Hepatocyte (in vitro differentiated cells): ENCODE data around the gene ASB15. TPM values are rescaled to one million over a fixed set of nuclear protein-coding genes. Genes with fewer than 3 reads are reported as not detected.

ENCODE experiments used
- DNase-seq: peaks from one replicate; pipeline ENCODE4 v3.0.0-alpha.2; 2016; ENCODE audit warnings: low spot score
- H2AFZ ChIP-seq: fragments of 200-600 bp; sonication (generic); 2 replicates; pipeline ENCODE4 v1.6.0; 2016; ENCODE audit warnings: antibody characterized with exemption, mild to moderate bottlenecking
- H3K27ac ChIP-seq: fragments of 200-600 bp; sonication (generic); 2 replicates; pipeline ENCODE4 v1.5.1; 2016; ENCODE audit warnings: mild to moderate bottlenecking
- H3K27me3 ChIP-seq: fragments of 200-600 bp; sonication (generic); 2 replicates; pipeline ENCODE4 v1.6.1; 2016
- H3K36me3 ChIP-seq: fragments of 200-600 bp; sonication (generic); replicated peaks from 2 replicates; pipeline ENCODE4 v1.5.1; 2016; ENCODE audit warnings: low read depth; ENCODE audit not compliant: insufficient read depth
- H3K4me1 ChIP-seq: fragments of 200-600 bp; sonication (generic); 2 replicates; pipeline ENCODE4 v1.5.1; 2016; ENCODE audit warnings: mild to moderate bottlenecking, moderate library complexity; ENCODE audit not compliant: insufficient read depth
- H3K4me2 ChIP-seq: fragments of 200-600 bp; sonication (generic); 2 replicates; pipeline ENCODE4 v1.6.0; 2016
- H3K4me3 ChIP-seq: fragments of 200-600 bp; sonication (generic); 2 replicates; pipeline ENCODE4 v1.5.1; 2016; ENCODE audit warnings: mild to moderate bottlenecking
- H3K79me2 ChIP-seq: fragments of 200-600 bp; sonication (generic); 2 replicates; pipeline ENCODE4 v1.6.0; 2017; ENCODE audit warnings: mild to moderate bottlenecking
- H3K9me2 ChIP-seq: fragments of 200-600 bp; sonication (generic); replicated peaks from 2 replicates; pipeline ENCODE4 v1.6.0; 2017; ENCODE audit warnings: mild to moderate bottlenecking; ENCODE audit not compliant: insufficient read depth
- H3K9me3 ChIP-seq: fragments of 200-600 bp; sonication (generic); 2 replicates; pipeline ENCODE4 v1.5.1; 2016; ENCODE audit warnings: low read depth, mild to moderate bottlenecking
- H4K20me1 ChIP-seq: fragments of 200-600 bp; sonication (generic); 2 replicates; pipeline ENCODE4 v1.6.0; 2016; ENCODE audit warnings: mild to moderate bottlenecking; ENCODE audit not compliant: insufficient read depth, poor library complexity, severe bottlenecking
- CTCF ChIP-seq: fragments of 200-600 bp; sonication (generic); IDR thresholded peaks from 2 replicates; pipeline ENCODE4 v1.5.1; 2016; ENCODE audit warnings: antibody characterized with exemption, mild to moderate bottlenecking; ENCODE audit not compliant: poor library complexity
- EZH2 ChIP-seq: fragments of 200-600 bp; sonication (generic); IDR thresholded peaks from 2 replicates; pipeline ENCODE4 v1.6.1; 2016; ENCODE audit warnings: antibody characterized with exemption, mild to moderate bottlenecking, borderline replicate concordance
- EZH2phosphoT487 ChIP-seq: fragments of 200-600 bp; sonication (generic); IDR thresholded peaks from one replicate; pipeline ENCODE4 v1.6.1; 2018; ENCODE audit warnings: antibody characterized with exemption, mild to moderate bottlenecking, low read depth, moderate library complexity; ENCODE audit not compliant: unreplicated experiment, severe bottlenecking
- WGBS: methylation state at CpG from one replicate; pipeline ENCODE4 v1.1.6; 2016; ENCODE audit warnings: low lambda C conversion rate; ENCODE audit errors: missing lambda C conversion rate; 5-methylcytosine and 5-hydroxymethylcytosine counted together
- polyA plus RNA-seq: library from polyadenylated mRNA; unstranded; fragments of >200 nt; fragmentation: Nextera tagmentation; extraction: Ambion mirVana; gene quantifications from 2 replicates; pipeline ENCODE4 v1.2.1, GENCODE V29; 2016
- total RNA-seq: library from RNA; depleted of rRNA; stranded (reverse); fragments of >200 nt; gene quantifications from 2 replicates; pipeline ENCODE4 v1.2.3, GENCODE V29; 2014

Gene ASB15
- total and polyA plus RNA-seq, 2 experiments from 2014 or later = not detected

DNA sequence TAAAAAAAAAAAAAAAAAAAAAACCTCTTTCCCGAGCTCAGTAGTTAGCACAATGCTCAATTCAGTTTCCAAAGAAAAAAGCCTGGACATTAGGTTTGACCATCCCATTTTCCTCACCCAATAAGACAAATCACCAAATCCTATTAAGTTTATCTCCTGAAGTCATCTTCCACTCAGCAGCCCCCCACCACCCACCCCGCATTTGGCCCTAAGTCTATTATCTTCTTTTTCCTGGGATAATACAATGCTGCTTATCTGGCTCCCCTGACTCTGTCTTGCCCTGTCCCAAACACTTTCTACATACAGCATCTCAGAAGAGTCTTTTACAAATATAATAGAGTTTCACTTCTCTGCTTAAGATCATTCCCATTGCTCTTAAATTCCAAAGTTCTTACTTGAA is 36.3 kb downstream of the ASB15 start:
- no peak for TF ChIP-seq EZH2

DNA sequence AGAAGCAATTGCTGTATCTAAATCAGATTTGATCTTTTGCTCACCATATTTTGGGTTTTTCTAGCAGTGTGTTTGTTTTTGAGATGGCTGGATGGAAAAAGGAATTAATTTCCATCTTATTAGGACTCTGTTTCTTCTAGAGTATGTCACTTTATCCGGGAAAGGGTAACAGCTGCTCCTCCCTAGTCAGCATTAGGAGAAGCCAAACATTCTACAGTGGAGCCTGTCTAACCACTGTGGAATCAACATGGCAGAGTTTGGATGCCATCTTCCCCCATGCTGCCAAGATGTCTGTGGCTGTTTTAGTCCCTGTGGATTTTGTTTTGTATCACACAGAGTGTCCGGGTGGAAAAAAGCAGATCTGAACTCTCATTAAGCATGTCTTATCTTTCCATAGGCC is 38.0 kb downstream of the ASB15 start:
- no peak overlapping the region for H3K4me3 ChIP-seq
- no peaks in the 10 kb centered on the region for H3K36me3 ChIP-seq
- no peaks in the 10 kb centered on the region for H3K79me2 ChIP-seq
- H3K27ac ChIP-seq = no peak overlapping the region
- H2AFZ ChIP-seq = no peak overlapping the region
- H3K4me1 ChIP-seq = peaks cover 14% of the 10 kb centered on the region
- 89% methylated on average over 2 of the region's 2 CpGs for WGBS
- TF ChIP-seq EZH2phosphoT487 = no peak
- no peak for TF ChIP-seq EZH2
- no peak for TF ChIP-seq CTCF
- H3K27me3 ChIP-seq = no peaks in the 10 kb centered on the region
- H3K4me2 ChIP-seq = no peak overlapping the region
- no peaks in the 10 kb centered on the region for H4K20me1 ChIP-seq
- no peak for DNase-seq
- H3K9me2 ChIP-seq = no peaks in the 10 kb centered on the region
- H3K9me3 ChIP-seq = no peaks in the 10 kb centered on the region

More for the DNA sequence above, 36.3 kb downstream of the ASB15 start:
- H3K27ac ChIP-seq = no peak overlapping the region
- H3K27me3 ChIP-seq = no peaks in the 10 kb centered on the region
- no peak overlapping the region for H3K4me3 ChIP-seq
- DNase-seq = no peak
- no peaks in the 10 kb centered on the region for H3K79me2 ChIP-seq
- no peaks in the 10 kb centered on the region for H3K9me2 ChIP-seq
- H2AFZ ChIP-seq = no peak overlapping the region
- H3K4me2 ChIP-seq = no peak overlapping the region
- 62% methylated on average over 2 of the region's 2 CpGs for WGBS
- no peaks in the 10 kb centered on the region for H3K36me3 ChIP-seq
- H3K4me1 ChIP-seq = no peaks in the 10 kb centered on the region
- H4K20me1 ChIP-seq = no peaks in the 10 kb centered on the region
- H3K9me3 ChIP-seq = no peaks in the 10 kb centered on the region

DNA sequence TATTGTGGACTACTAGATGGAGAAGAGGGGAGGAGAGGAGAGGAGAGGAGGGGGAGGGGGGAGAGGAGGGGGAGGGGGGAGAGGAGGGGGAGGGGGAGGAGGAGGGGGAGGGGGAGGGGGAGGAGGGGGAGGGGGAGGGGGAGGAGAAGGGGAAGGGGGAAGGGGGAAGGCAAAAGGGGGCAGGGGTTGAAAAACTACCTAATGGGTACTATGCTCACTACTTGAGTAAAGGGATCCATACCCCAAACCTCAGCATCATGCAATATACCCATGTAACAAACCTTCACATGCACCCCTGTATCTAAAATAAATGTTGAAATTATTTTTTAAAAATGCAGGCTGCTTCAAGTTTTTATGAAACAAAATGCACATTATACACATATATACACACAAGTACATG is 39.0 kb downstream of the ASB15 start:
- no peak for DNase-seq
- Histone ChIP-seq H3K27ac (no peak overlapping the region), H3K4me2 (no peak overlapping the region), H2AFZ (no peak overlapping the region), H3K79me2 (no peaks in the 10 kb centered on the region), H3K4me3 (no peak overlapping the region), H3K9me3 (no peaks in the 10 kb centered on the region), H4K20me1 (no peaks in the 10 kb centered on the region), H3K36me3 (no peaks in the 10 kb centered on the region), H3K9me2 (no peaks in the 10 kb centered on the region), H3K27me3 (no peaks in the 10 kb centered on the region), H3K4me1 (peaks cover 16% of the 10 kb centered on the region)
- no peak for TF ChIP-seq EZH2phosphoT487
- TF ChIP-seq CTCF = no peak
- no peak for TF ChIP-seq EZH2

- WGBS = 73% methylated on average over 5 of the region's 5 CpGs
- Histone ChIP-seq H3K27ac (no peak overlapping the region), H3K27me3 (no peaks in the 10 kb centered on the region), H3K4me3 (no peak overlapping the region), H3K4me2 (no peak overlapping the region), H3K9me3 (no peaks in the 10 kb centered on the region), H3K9me2 (no peaks in the 10 kb centered on the region), H3K79me2 (no peaks in the 10 kb centered on the region), H3K36me3 (no peaks in the 10 kb centered on the region), H3K4me1 (peaks cover 16% of the 10 kb centered on the region), H2AFZ (no peak overlapping the region), H4K20me1 (no peaks in the 10 kb centered on the region)
- TF ChIP-seq EZH2phosphoT487 (no peak), EZH2 (no peak), CTCF (no peak)
- no peak for DNase-seq
These were observed 40.3 kb downstream of the ASB15 start for GRCh38 chr7:123641901-123642300.
